Naive B cell (primary cell): Measurements from ENCODE around the gene RMI2. TPM values are rescaled to one million over a fixed set of nuclear protein-coding genes. Genes with fewer than 3 reads are reported as not detected.
"Not testable (repeated sequence)": the region's sequence is repeated elsewhere in the genome, so short reads cannot be mapped to it uniquely, and the experiment has no call there.

Experiments used
- ATAC-seq, 2 donors: fragments of 150-1000 bp; cut with Tn5 transposase; 2 replicates each; pipeline ENCODE4 v1.10.0; 2021; ENCODE audit warnings: low read depth in 2 of 2, mild to moderate bottlenecking in 2 of 2, moderate library complexity in 2 of 2
- DNase-seq: peaks from one replicate; pipeline ENCODE4 v3.0.0; 2022
- H3K27ac Mint-ChIP-seq, 6 donors: one replicate each; pipeline ENCODE4 v1.8.0; 2020 to 2022; ENCODE audit warnings: mild to moderate bottlenecking in 6 of 6, mixed read lengths in 6 of 6, moderate library complexity in 5 of 6, inconsistent platforms in 2 of 6
- H3K27me3 Mint-ChIP-seq, 3 donors: one replicate each; pipeline ENCODE4 v1.8.0; 2021 to 2022; ENCODE audit warnings: mixed read lengths in 3 of 3, mild to moderate bottlenecking in 1 of 3
- H3K36me3 Mint-ChIP-seq, 2 donors: one replicate each; pipeline ENCODE4 v1.8.0; 2020 to 2022; ENCODE audit warnings: mixed read lengths in 2 of 2, inconsistent platforms in 1 of 2, mild to moderate bottlenecking in 1 of 2
- H3K4me1 Mint-ChIP-seq, 3 donors: one replicate each; pipeline ENCODE4 v1.8.0; 2020 to 2022; ENCODE audit warnings: mixed read lengths in 3 of 3, inconsistent platforms in 1 of 3, mild to moderate bottlenecking in 1 of 3, moderate library complexity in 1 of 3
- H3K4me3 Mint-ChIP-seq, 8 donors: one replicate each; pipeline ENCODE4 v1.8.0; 2020 to 2022; ENCODE audit warnings: mild to moderate bottlenecking in 8 of 8, mixed read lengths in 8 of 8, moderate library complexity in 8 of 8, inconsistent platforms in 2 of 8
- H3K9me3 Mint-ChIP-seq, 7 donors: one replicate each; pipeline ENCODE4 v1.8.0; 2020 to 2022; ENCODE audit warnings: mixed read lengths in 7 of 7, mild to moderate bottlenecking in 5 of 7, inconsistent platforms in 2 of 7, moderate library complexity in 1 of 7
- polyA plus RNA-seq, 6 donors: library from polyadenylated mRNA; unstranded; fragments of 300-500 nt; fragmentation: Illumina TruSeq; gene quantifications; one replicate each; pipeline ENCODE4 v1.2.3, GENCODE V29; 2021; ENCODE audit warnings: low read depth in 6 of 6

Gene RMI2
- polyA plus RNA-seq, 6 donors from 2014 or later, result 18.1 to 38.3 (median 30.0) TPM

DNA sequence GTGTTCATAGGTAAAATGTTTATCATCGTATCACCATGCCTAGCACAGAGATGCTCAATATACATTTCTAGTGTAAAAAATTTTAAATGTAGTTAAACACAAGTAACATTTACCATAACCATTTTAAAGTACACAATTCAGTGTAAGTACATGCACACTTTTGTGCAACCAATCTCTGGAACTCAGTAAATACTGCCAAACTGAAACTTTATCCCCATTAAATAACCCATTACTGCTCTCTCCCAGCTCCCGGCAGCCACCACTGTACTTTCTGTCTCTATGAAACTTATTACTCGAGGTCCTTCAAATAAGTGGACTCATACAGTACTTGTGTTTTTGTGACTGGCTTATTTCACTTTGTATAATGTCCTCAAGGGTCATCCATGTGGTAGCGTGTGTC is 29.0 kb downstream of the RMI2 start:
- ATAC-seq (no peak), DNase-seq (no peak)
- peaks cover 16 to 28% (median 21%) of the 10 kb centered on the region in 3 donors for H3K4me1 Mint-ChIP-seq
- H3K36me3 Mint-ChIP-seq, result no peaks in the 10 kb centered on the region
- peak overlapping the region in 1 of 6 donors; percentile 41 for H3K27ac Mint-ChIP-seq
- no peak overlapping the region for H3K4me3 Mint-ChIP-seq
- peaks cover 0 to 9% (median 4%) of the 10 kb centered on the region in 3 donors for H3K27me3 Mint-ChIP-seq
- H3K9me3 Mint-ChIP-seq, result no peaks in the 10 kb centered on the region

DNA sequence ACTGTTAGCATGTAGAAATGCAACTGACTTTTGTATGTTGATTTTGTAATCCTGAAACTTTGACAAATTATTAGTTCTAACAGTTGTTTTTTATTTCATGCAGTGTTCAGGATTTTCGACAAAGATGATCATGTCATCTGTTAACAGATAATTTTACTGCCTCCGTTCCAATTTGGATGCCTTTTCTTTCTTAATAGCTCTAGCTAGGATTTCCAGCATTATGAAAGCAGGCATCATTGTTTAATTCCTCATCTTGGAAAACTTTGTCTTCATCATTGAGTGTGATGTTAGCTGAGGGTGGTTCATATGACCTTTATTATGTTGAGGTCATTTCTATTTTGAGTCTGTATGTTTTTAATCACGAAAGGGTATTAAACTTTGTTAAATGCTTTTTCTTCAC is 31.9 kb downstream of the RMI2 start:
- DNase-seq (no peak), ATAC-seq (no peak)
- Mint-ChIP-seq H3K36me3 (peaks cover 0 to 6% of the 10 kb centered on the region in 2 donors), H3K9me3 (no peaks in the 10 kb centered on the region), H3K27me3 (peaks cover 0 to 19% (median 0%) of the 10 kb centered on the region in 3 donors), H3K4me1 (peaks cover 0 to 4% (median 0%) of the 10 kb centered on the region in 3 donors), H3K27ac (no peak overlapping the region), H3K4me3 (no peak overlapping the region)

DNA sequence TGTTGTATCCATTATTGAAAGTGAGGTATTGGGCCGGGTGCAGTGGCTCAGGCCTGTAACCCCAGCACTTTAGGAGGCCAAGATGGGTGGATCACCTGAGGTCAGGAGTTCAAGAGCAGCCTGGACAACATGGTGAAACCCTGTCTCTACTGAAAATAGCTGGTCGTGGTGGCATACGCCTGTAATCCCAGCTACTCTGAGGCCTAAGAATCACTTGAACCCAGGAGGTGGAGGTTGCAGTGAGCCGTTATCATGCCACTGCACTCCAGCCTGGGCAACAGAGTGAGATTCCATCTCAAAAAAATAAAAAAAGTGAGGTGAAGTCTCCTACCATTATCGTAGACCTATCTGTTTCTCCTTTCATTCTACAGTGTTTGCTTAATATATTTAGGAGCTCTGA is 33.7 kb downstream of the RMI2 start:
- not testable (repeated sequence) for ATAC-seq
- H3K27me3 Mint-ChIP-seq, result peaks cover 0 to 19% (median 0%) of the 10 kb centered on the region in 3 donors

DNA sequence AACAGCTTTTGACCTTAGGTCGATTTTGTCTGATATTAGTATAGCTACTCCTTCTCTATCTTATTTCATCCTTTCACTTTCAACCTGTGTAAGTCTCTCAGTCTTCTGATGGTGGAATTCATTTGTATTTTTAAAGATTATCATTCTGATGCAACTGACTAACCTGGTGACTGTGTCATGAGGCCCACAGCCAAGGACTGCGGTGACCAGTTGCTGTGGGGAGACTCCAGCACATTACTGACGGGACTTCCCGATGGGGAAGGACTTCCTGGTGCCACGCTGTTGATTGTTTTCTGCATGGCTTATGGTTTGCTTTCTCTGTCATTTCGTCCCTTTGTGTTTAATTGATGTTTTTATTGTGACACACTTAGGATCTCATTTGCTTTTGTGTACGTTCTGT is 34.2 kb downstream of the RMI2 start:
- Mint-ChIP-seq H3K4me3 (peak overlapping the region in 3 of 8 donors; percentile 45 to 60 (median 46)), H3K36me3 (peaks cover 0 to 6% of the 10 kb centered on the region in 2 donors), H3K27ac (peak overlapping the region in 3 of 6 donors; percentile 39 to 72 (median 42)), H3K4me1 (peaks cover 0 to 4% (median 0%) of the 10 kb centered on the region in 3 donors), H3K27me3 (peaks cover 0 to 19% (median 0%) of the 10 kb centered on the region in 3 donors), H3K9me3 (no peaks in the 10 kb centered on the region)
- DNase-seq, result no peak
- ATAC-seq, result peak; percentile 65 to 87

More for the DNA sequence above, 33.7 kb downstream of the RMI2 start:
- H3K4me3 Mint-ChIP-seq, result peak overlapping the region in 3 of 8 donors; percentile 45 to 60 (median 46)
- not testable (repeated sequence) for H3K4me1 Mint-ChIP-seq, DNase-seq, H3K36me3 Mint-ChIP-seq, H3K9me3 Mint-ChIP-seq
- peak overlapping the region in 2 of 6 donors; percentile 42 to 72 for H3K27ac Mint-ChIP-seq

DNA sequence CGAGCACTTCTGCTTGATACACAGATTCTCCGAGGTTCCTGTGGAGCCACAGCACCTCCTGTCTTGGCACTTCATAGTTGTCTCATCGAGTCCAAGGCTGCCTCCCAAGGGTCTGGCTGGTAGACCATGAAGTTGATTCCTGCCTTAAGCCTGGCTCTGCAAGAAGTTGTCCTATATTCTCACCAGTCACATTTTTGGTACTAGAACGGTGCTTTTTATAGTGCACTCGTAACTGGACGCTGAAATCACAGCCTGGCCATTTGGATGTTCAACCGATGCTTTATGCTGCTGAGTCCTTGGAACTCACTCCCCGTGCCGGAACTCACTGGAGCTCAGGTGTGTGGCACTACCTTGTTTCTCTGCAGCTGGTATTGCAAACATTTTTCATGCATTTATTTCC is 35.6 kb downstream of the RMI2 start:
- Mint-ChIP-seq H3K9me3 (no peaks in the 10 kb centered on the region), H3K36me3 (peaks cover 0 to 6% of the 10 kb centered on the region in 2 donors), H3K4me3 (no peak overlapping the region), H3K27me3 (peaks cover 0 to 19% (median 0%) of the 10 kb centered on the region in 3 donors), H3K4me1 (peaks cover 0 to 4% (median 0%) of the 10 kb centered on the region in 3 donors), H3K27ac (no peak overlapping the region)
- DNase-seq (no peak), ATAC-seq (no peak)

DNA sequence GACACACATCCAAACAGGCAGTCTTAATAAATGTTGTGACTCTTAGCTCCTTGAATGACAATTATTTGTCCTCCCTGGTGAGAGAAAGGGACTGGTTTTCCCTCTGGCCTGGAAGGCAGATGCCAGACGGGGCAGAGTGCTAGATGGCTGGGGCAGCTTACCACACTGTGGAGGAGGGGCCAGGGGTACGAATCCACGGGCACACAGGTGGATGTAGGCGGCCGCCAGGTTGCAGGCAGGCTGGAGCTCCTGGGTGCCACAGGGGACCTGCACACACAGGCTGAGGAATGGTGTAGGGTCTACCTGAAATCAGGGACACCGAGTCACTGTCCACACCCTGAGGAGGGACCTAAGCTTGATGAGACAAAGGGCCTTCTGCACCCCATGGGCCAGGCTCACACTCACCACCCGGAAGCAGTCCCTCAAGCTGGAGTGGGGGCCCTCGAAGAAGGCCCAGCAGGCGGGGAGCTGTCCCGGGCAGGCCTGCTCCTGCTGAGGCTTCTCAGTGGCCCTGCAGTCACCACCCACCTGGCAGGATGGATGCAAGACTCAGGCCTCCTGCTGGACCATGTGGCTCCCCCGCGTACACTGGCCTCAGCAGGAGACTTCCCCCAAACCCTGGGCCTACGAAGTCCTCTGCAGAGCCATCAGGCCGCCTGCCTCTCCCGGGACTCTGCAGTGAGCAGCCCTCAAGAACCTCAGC is 38.4 kb downstream of the RMI2 start:
- H3K9me3 Mint-ChIP-seq, result no peaks in the 10 kb centered on the region
- no peak overlapping the region for H3K4me3 Mint-ChIP-seq
- ATAC-seq (no peak), DNase-seq (no peak)
- no peak overlapping the region for H3K27ac Mint-ChIP-seq
- peaks cover 0 to 35% (median 8%) of the 10 kb centered on the region in 3 donors for H3K27me3 Mint-ChIP-seq
- H3K4me1 Mint-ChIP-seq, result peaks cover 3 to 16% (median 12%) of the 10 kb centered on the region in 3 donors
- peaks cover 0 to 6% of the 10 kb centered on the region in 2 donors for H3K36me3 Mint-ChIP-seq

DNA sequence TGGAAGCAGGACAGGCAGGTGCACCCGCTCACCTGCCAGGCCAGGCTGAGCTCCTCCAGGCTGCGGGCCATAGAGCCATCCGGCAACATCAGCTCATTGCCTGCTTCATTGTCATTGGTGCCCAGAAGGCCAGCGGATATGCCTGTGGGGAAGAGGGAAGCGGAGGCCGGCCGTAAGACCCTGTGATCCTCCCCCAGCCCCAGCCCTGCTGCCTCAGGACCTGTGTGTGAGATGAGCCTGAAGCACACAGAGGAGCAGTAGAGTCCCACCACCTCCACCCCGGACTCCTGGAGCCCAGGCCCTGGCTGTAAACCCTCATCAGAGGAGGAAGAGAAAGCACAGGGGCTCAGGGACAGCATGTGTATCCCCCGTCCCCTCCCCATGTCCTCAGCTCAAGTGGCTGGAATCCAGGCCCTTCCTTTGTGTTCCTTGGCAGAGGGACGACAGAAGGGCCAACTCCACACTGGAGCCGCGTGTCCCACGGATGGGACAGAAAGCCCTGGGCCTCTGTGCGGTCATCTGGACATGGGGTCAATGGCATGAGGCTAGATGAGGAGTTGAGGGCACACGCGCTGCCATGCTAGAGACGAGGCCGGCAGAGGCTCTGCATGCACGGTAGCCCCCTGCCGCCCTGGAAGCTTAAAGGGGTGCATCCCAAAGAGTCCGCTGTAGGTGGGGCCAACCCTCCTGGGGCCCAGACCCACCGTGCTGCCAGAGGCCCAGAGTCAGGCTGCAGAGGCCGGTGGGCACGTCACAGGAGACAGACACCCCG is 39.1 kb downstream of the RMI2 start:
- H3K27me3 Mint-ChIP-seq, result peaks cover 0 to 34% (median 15%) of the 10 kb centered on the region in 3 donors
- ATAC-seq (no peak), DNase-seq (no peak)
- peaks cover 0 to 6% of the 10 kb centered on the region in 2 donors for H3K36me3 Mint-ChIP-seq
- no peaks in the 10 kb centered on the region for H3K9me3 Mint-ChIP-seq
- H3K4me1 Mint-ChIP-seq, result peaks cover 3 to 13% (median 12%) of the 10 kb centered on the region in 3 donors
- H3K4me3 Mint-ChIP-seq, result no peak overlapping the region
- H3K27ac Mint-ChIP-seq, result no peak overlapping the region

DNA sequence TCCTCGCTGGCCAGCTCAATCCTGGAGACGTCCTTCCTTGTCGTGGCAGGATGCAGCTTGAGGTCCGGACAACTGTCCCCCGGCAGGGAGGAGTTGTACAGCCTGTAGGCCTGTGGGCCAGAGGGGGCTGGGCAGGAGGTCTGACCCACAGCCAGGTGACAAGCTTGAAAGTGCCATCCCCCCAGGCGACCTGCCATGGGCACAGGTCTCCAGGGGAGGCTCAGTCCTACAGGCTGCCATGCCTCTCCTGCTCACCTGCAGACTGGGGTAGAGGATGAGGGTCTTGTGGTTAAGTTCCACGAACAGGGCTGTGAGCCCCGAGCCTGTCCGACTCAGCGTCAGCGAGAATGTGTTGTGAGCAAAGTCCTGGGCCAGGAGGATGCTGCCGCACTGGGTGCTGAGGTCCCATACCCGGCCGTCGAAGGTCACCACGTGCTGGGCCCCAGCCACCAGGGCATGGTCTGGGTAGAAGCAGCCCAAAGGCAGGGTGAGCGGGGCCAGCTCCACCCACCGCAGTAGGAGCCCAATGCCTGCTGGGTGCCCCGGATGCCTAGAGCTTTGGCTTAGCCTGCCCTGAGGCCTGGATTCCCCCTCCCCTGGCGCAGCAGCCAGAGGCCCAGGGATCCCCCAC is 39.8 kb downstream of the RMI2 start:
- H3K4me3 Mint-ChIP-seq, result no peak overlapping the region
- DNase-seq, result no peak
- peaks cover 3 to 12% (median 11%) of the 10 kb centered on the region in 3 donors for H3K4me1 Mint-ChIP-seq
- H3K9me3 Mint-ChIP-seq, result no peaks in the 10 kb centered on the region
- peak overlapping the region in 1 of 6 donors; percentile 78 for H3K27ac Mint-ChIP-seq
- H3K27me3 Mint-ChIP-seq, result peaks cover 0 to 33% (median 15%) of the 10 kb centered on the region in 3 donors
- ATAC-seq, result no peak
- H3K36me3 Mint-ChIP-seq, result peaks cover 0 to 6% of the 10 kb centered on the region in 2 donors

DNA sequence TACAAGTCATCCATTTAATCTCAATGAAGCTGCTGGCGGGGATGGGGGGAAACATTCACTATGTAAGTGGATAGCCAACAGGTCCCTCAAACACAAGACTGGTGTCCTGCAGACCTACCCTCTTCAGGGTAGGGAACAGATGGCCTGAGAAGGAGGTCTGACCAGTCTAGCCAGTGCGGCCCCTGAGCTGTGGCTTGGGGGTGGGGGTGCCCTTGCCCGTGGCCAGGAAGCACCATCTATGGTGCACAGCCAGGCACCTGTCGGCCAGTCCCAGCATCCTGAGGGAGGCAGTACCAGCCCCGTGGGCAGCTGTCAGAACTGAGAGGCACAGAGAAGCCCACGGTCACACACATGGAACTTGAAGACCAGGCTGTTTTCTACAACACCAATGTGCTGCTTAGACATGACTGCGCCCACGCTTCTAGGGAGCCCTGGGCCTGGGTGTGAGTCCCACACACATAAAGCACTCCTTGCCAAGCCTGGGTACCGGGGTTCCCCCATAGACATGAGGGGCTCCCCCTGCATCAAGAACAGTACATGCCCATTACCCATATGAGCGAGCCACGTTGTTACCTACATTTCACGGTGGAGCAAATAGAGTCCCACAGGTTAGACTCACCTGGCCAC is 40.9 kb downstream of the RMI2 start:
- no peak overlapping the region for H3K27ac Mint-ChIP-seq

DNA sequence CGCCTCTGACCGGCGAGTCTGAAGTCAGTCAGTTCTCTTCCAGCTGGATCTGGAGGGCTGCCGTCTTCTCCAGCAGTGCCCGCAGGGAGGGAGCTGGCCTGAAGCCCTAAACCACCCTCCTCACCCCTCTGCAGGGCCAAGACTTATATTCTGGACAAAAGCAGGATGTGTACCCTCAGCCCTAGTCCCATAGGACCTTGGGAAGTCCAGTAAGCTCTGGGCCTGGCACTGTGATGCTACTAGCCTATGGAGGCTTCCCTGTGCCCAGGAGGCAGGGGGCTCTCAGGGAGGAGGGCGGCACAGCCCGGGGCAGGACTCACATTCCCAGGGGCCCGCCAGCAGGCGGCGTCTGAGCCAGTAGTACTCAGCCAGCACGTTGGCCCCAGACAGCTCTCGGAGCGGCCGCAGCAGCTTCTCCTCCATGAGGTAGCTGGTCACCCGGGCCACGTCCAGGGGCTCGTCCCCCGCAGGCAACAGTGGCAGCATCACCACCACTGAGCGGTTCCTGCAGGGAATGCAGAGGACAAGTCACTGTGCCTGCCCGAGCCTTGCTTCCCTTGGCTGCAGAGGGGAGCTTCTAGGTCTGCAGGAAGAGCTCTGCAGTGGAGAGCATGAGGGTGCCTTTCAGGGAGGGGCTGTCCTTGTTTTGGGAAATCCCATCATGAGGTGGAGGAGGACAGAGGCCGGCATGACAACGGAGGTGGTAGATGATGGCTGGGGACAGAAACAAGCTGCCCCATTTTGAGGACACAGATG is 41.7 kb downstream of the RMI2 start:
- H3K27ac Mint-ChIP-seq, result peak overlapping the region in 1 of 6 donors; percentile 18
- ATAC-seq, result peak; percentile 41 to 44
- H3K27me3 Mint-ChIP-seq, result peaks cover 0 to 33% (median 15%) of the 10 kb centered on the region in 3 donors
- H3K4me3 Mint-ChIP-seq, result no peak overlapping the region
- no peaks in the 10 kb centered on the region for H3K36me3 Mint-ChIP-seq
- H3K4me1 Mint-ChIP-seq, result peaks cover 3 to 12% (median 11%) of the 10 kb centered on the region in 3 donors
- H3K9me3 Mint-ChIP-seq, result no peaks in the 10 kb centered on the region
- DNase-seq, result peak; percentile 19

More for the DNA sequence above, 40.9 kb downstream of the RMI2 start:
- Mint-ChIP-seq H3K9me3 (no peaks in the 10 kb centered on the region), H3K4me1 (peaks cover 3 to 12% (median 11%) of the 10 kb centered on the region in 3 donors), H3K36me3 (peaks cover 0 to 3% of the 10 kb centered on the region in 2 donors), H3K4me3 (peak overlapping the region in 1 of 8 donors; percentile 54), H3K27me3 (peaks cover 0 to 37% (median 15%) of the 10 kb centered on the region in 3 donors)
- ATAC-seq, result peak in 1 of 2 donors; percentile 45
- DNase-seq, result no peak

DNA sequence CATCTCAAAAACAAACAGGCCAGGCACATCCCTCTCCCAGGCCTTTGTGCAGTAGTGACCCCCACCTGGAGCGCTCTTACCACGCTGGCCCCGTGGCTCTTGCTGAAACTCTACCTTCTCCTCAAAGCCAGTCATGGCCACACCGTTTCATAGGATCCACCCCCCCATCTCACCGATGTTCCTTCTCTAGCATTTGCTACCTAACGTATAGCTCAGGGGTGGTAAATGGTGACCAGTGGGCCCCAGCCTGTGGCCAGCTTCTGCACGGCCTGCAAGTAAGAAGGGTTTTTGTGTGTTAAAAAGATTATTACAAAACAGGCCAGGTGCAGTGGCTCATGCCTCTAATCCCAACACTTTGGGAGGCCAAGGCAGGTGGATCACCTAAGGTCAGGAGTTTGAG is 43.8 kb downstream of the RMI2 start:
- no peak for DNase-seq
- H3K27ac Mint-ChIP-seq, result peak overlapping the region in 1 of 6 donors; percentile 84
- H3K27me3 Mint-ChIP-seq, result peaks cover 0 to 33% (median 15%) of the 10 kb centered on the region in 3 donors
- no peaks in the 10 kb centered on the region for H3K9me3 Mint-ChIP-seq
- peaks cover 3 to 12% (median 11%) of the 10 kb centered on the region in 3 donors for H3K4me1 Mint-ChIP-seq
- no peaks in the 10 kb centered on the region for H3K36me3 Mint-ChIP-seq
- no peak for ATAC-seq
- H3K4me3 Mint-ChIP-seq, result no peak overlapping the region
